SKM-1 (cell line): ENCODE results near the gene BAD.
A peak's percentile ranks its signal among the peaks of the same experiment; 100 is the strongest.
"Not testable (repeated sequence)": the region's sequence is repeated elsewhere in the genome, so short reads cannot be mapped to it uniquely, and the experiment has no call there.

Source experiments
- DNase-seq: peaks from one replicate; lab custom pipeline; 2025; ENCODE audit not compliant: unreplicated experiment; lab: John Stamatoyannopoulos, UW

BAD gene

GRCh38 chr11:64284048-64284961 is at the start of gene BAD:
Gene BAD (minus strand): TSS chr11:64284665. CDS start chr11:64284368, 297 bp downstream.
- peak; percentile 87 for DNase-seq

DNA sequence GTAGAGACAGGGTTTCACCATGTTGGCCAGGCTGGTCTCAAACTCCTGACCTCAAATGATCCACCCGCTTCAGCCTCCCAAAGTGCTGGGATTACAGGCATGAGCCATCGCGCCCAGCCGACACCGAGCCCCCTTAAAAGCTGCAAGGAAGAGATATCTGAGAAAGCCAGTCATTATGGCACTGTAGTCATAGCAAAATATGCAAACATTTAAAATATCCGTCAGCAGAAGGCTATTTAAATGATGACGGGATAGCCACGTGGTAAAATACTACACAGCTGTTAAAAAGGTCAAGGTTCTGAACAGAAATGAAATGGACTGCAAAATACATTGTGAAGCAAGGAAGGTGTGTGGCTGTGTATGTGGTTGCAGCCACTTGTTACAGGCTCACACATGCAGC is 49.1 kb upstream of the BAD start:
- DNase-seq, result no peak

GRCh38 chr11:64331569-64332371 is 47.3 kb upstream of the BAD start:
- DNase-seq, result peak; percentile 81

GRCh38 chr11:64330888-64331287 is 46.4 kb upstream of the BAD start:
- DNase-seq, result no peak

DNA sequence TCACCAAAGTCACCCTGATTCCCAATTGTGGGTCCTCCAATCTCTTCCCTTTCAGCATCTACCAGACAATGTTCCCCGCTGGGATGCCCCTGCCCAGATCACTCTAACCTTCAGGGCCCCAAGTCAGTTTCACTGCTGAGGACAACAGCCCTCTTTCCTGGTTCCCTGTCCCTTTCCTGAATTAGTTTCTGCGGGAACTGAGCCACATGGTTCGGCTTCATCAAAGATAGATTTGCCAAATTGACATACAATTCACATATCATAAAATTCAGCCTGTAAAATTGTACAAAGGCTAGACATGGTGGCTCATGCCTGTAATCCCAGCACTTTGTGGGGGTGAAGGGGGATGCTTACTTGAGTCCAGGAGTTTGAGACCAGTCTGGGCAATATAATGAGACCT is 43.5 kb upstream of the BAD start:
- no peak for DNase-seq

- no peak for DNase-seq
Observed at GRCh38 chr11:64327375-64327774, 42.9 kb upstream of the BAD start.

DNA sequence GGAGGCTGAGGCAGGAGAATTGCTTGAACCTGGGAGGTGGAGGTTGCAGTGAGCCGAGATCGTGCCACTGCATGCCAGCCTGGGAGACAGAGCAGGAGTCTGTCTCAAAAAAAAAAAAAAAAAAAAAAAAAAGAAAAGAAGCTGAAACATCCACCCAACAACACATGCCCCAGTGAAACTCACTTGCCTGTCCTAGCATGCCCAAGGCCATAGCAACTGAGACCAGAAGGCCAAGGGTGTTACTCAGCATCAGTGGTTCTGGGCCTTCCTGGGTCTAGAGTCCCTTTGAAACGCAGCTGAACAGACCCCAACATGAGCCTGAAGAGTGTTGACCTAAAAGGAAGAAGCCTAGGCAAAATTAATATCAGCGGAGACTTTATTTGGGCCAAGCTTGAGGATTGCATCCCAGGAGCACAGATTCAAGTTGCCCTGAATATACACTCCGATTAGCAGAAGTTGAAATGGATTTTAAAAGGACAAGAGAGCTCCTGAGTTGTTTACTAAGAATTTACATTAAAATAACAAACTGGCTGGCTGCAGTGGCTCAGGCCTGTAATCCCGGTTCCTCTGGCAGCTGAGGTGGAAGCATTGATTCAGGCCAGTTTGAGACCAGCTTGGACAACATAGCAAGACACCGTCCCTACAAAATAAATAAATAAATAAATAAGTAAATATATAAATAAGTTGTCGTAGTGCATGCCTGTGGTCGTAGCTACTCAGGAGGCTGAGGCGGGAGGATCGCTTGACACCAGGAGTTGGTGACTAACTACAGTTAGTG is 40.4 kb upstream of the BAD start:
- DNase-seq, result no peak

DNA sequence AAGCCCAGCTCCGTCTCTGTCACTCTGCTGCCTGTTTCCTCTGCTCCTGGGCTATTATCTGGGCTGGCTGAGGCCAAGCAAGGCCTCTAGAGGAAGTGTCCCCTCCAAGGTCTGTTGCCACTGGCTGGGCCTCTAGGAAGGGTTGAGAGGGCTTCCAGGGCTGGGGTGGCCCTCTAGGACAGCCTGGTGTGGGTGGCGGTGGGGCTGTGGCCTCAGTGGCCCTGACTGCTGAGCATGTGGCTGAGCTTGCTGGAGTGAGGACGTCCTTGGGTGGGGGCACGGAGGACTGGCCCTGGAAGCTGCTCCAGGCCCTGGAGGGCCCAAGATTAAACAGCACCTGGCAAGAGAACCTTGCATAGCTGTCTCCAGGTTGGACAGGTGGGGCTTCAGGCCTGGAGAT is 39.5 kb upstream of the BAD start:
- DNase-seq, result not testable (repeated sequence)

- no peak for DNase-seq
Observed at GRCh38 chr11:64323373-64323772, 38.9 kb upstream of the BAD start.

DNA sequence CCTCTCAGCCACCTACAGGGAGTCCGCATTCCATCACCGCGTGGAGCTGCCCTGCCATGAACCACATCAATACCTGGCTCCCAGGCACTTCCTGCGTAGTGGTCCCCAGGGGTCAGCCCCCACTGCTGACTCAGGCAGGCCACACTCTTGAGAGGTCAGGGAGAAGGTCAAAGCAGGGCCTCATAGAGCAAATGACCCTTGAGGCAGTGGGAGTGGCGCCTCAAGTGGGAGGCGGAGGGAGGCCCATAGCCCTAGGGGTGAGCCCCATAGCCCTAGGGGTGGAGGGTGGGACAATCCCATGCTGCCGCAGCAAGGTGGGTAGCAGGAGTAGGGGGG is 38.4 kb upstream of the BAD start:
- no peak for DNase-seq

GRCh38 chr11:64321533-64321932 is 37.1 kb upstream of the BAD start:
- no peak for DNase-seq

GRCh38 chr11:64321026-64321425 is 36.6 kb upstream of the BAD start:
- DNase-seq, result no peak

DNA sequence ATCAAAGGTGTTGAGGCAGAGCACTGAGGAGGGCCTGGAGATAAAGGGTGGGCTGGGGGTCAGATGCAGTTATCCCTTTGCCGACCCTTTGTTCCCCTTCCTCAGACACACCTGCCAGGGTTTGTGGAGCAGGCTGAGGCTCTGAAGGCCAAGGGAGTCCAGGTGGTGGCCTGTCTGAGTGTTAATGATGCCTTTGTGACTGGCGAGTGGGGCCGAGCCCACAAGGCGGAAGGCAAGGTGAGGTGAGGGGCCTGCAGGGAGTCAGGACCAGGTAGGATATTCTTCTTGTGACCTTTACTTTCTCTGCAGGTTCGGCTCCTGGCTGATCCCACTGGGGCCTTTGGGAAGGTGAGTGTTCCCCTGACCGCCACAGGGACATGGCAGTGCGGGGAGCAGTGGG is 36.1 kb upstream of the BAD start:
- DNase-seq, result no peak

- DNase-seq, result peak; percentile 37
Observed at GRCh38 chr11:64318766-64319761, 34.6 kb upstream of the BAD start.

GRCh38 chr11:64317961-64318765 is 33.7 kb upstream of the BAD start, which contains the start of gene PRDX5:
Gene PRDX5 (plus strand): TSS chr11:64318121. CDS start chr11:64318216, 95 bp downstream.
- DNase-seq, result peak; percentile 94

GRCh38 chr11:64317325-64317960 is 33.0 kb upstream of the BAD start, which contains the start of gene TRMT112:
Gene TRMT112 (minus strand): TSS chr11:64317559. CDS start chr11:64317526, 33 bp downstream.
- DNase-seq, result peak; percentile 95

GRCh38 chr11:64316672-64317324 is 32.3 kb upstream of the BAD start:
- DNase-seq, result no peak
